Fibroblast of lung (primary cell): ENCODE measurements around the gene AMOTL1. TPM values are rescaled to one million over a fixed set of nuclear protein-coding genes. Genes with fewer than 3 reads are reported as not detected.

ENCODE experiments used
- DNase-seq, 2 donors: peaks; one replicate each; pipeline versions ENCODE4 v3.0.0 to v3.0.0-alpha.2; 2010; ENCODE audit warnings: low read depth in 2 of 2
- H2AFZ ChIP-seq: 2 replicates; pipeline ENCODE4 v1.5.1; 2012; ENCODE audit warnings: low read length, control low read depth, inconsistent platforms
- H3K27ac ChIP-seq: 2 replicates; pipeline ENCODE4 v1.5.1; 2011; ENCODE audit warnings: low read length, control low read depth; ENCODE audit not compliant: insufficient read depth
- H3K27me3 ChIP-seq: 2 replicates; pipeline ENCODE4 v1.5.1; 2011; ENCODE audit warnings: mild to moderate bottlenecking, low read length; ENCODE audit not compliant: control insufficient read depth, insufficient read depth
- H3K36me3 ChIP-seq: 2 replicates; pipeline ENCODE4 v1.5.1; 2011; ENCODE audit warnings: low read length; ENCODE audit not compliant: control insufficient read depth, insufficient read depth
- H3K4me1 ChIP-seq: 2 replicates; pipeline ENCODE4 v1.5.1; 2011; ENCODE audit warnings: low read length; ENCODE audit not compliant: control insufficient read depth, insufficient read depth; ENCODE audit errors: extremely low read depth
- H3K4me2 ChIP-seq: 2 replicates; pipeline ENCODE4 v1.5.1; 2011; ENCODE audit warnings: low read length, control low read depth; ENCODE audit not compliant: insufficient read depth; ENCODE audit errors: extremely low read depth
- H3K4me3 ChIP-seq, 4 experiments: fragments of 200-600 bp in 1 of 4; sonication (generic) in 1 of 4; replicated peaks in 1 of 4; 2 replicates each; pipeline ENCODE4 v1.5.1; 2011 to 2016; ENCODE audit warnings: low read length in 4 of 4, low read depth in 3 of 4, mild to moderate bottlenecking in 3 of 4, control low read depth in 2 of 4, inconsistent platforms in 1 of 4, mixed read lengths in 1 of 4; ENCODE audit not compliant: insufficient read depth in 1 of 4; ENCODE audit errors: control extremely low read depth in 1 of 4
- H3K79me2 ChIP-seq: 2 replicates; pipeline ENCODE4 v1.5.1; 2012; ENCODE audit warnings: mild to moderate bottlenecking, low read length, inconsistent platforms; ENCODE audit not compliant: control insufficient read depth, insufficient read depth
- H3K9ac ChIP-seq: 2 replicates; pipeline ENCODE4 v1.5.1; 2011; ENCODE audit warnings: mild to moderate bottlenecking, low read length, control low read depth; ENCODE audit not compliant: insufficient read depth
- H3K9me3 ChIP-seq: 2 replicates; pipeline ENCODE4 v1.5.1; 2012; ENCODE audit warnings: low read depth, low read length; ENCODE audit not compliant: control insufficient read depth, insufficient read depth
- H4K20me1 ChIP-seq: 2 replicates; pipeline ENCODE4 v1.5.1; 2011; ENCODE audit warnings: low read length; ENCODE audit not compliant: control insufficient read depth, insufficient read depth; ENCODE audit errors: extremely low read depth
- EZH2 ChIP-seq: IDR thresholded peaks from 2 replicates; pipeline ENCODE4 v1.5.1; 2012; ENCODE audit warnings: low read length, control low read depth, mild to moderate bottlenecking; ENCODE audit errors: missing control alignments
- polyA plus RNA-seq, 2 donors: library from polyadenylated mRNA; depleted of rRNA in 1 of 2; stranded (reverse) in 1 of 2; unstranded in 1 of 2; fragments of >200 nt; gene quantifications; 2 replicates each; pipeline ENCODE4 v1.2.1, GENCODE V29; 2011 to 2012; ENCODE audit warnings: missing spikeins in 1 of 2
- total RNA-seq: library from RNA; depleted of rRNA; stranded (reverse); fragments of >200 nt; gene quantifications from 2 replicates; pipeline ENCODE4 v1.2.1, GENCODE V29; 2014
- TF ChIP-seq, protein P1 (sequence below), 2 donors: IDR thresholded peaks in 1 of 2; conservative IDR thresholded peaks in 1 of 2; 1 replicate in 1 of 2; 2 replicates in 1 of 2; pipeline ENCODE4 v1.5.1; 2011 to 2012; ENCODE audit warnings: low read length in 2 of 2, control low read depth in 1 of 2, inconsistent platforms in 1 of 2, low read depth in 1 of 2, mild to moderate bottlenecking in 1 of 2

The AMOTL1 gene
- total and polyA plus RNA-seq, 2 donors (not counting 1 experiment from before 2014, with no cell fraction given) = 38.0 to 63.7 TPM

DNA sequence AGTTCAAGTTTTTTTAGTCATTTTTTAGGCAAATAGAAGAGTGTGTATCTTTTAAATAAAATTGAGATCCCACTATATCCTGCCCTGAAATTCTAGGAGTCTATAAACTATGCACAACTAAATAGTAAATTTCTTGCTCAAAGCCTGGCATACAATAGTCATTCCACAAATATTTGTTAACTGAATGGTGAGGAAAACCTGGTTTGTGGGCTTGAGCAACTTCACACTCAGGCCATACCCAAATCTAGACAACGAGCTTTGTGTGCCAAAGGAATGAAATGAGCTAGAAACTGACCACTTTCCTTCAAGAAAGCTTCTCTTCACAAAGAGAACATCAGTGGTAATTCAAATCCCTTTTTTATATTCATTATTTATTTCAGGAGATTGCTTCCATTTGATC, 39.6 kb upstream of the AMOTL1 start:
- TF ChIP-seq EZH2 = no peak
- TF ChIP-seq, protein P1, sequence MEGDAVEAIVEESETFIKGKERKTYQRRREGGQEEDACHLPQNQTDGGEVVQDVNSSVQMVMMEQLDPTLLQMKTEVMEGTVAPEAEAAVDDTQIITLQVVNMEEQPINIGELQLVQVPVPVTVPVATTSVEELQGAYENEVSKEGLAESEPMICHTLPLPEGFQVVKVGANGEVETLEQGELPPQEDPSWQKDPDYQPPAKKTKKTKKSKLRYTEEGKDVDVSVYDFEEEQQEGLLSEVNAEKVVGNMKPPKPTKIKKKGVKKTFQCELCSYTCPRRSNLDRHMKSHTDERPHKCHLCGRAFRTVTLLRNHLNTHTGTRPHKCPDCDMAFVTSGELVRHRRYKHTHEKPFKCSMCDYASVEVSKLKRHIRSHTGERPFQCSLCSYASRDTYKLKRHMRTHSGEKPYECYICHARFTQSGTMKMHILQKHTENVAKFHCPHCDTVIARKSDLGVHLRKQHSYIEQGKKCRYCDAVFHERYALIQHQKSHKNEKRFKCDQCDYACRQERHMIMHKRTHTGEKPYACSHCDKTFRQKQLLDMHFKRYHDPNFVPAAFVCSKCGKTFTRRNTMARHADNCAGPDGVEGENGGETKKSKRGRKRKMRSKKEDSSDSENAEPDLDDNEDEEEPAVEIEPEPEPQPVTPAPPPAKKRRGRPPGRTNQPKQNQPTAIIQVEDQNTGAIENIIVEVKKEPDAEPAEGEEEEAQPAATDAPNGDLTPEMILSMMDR (conservative IDR thresholded peaks at IDR 0.05 in 1 of 2, IDR thresholded peaks at IDR 0.05 in 1 of 2; ENCODE audit: low read depth in 1 of 2, low read length in 2 of 2) = no peak
- Histone ChIP-seq H2AFZ (no peak overlapping the region), H3K9me3 (no peaks in the 10 kb centered on the region), H4K20me1 (no peaks in the 10 kb centered on the region), H3K27ac (no peak overlapping the region), H3K27me3 (no peaks in the 10 kb centered on the region), H3K79me2 (no peaks in the 10 kb centered on the region), H3K4me3 (no peak overlapping the region), H3K4me2 (no peak overlapping the region), H3K36me3 (no peaks in the 10 kb centered on the region), H3K9ac (no peak overlapping the region), H3K4me1 (peaks cover 10% of the 10 kb centered on the region)
- peak in 1 of 2 donors; percentile 85 for DNase-seq

DNA sequence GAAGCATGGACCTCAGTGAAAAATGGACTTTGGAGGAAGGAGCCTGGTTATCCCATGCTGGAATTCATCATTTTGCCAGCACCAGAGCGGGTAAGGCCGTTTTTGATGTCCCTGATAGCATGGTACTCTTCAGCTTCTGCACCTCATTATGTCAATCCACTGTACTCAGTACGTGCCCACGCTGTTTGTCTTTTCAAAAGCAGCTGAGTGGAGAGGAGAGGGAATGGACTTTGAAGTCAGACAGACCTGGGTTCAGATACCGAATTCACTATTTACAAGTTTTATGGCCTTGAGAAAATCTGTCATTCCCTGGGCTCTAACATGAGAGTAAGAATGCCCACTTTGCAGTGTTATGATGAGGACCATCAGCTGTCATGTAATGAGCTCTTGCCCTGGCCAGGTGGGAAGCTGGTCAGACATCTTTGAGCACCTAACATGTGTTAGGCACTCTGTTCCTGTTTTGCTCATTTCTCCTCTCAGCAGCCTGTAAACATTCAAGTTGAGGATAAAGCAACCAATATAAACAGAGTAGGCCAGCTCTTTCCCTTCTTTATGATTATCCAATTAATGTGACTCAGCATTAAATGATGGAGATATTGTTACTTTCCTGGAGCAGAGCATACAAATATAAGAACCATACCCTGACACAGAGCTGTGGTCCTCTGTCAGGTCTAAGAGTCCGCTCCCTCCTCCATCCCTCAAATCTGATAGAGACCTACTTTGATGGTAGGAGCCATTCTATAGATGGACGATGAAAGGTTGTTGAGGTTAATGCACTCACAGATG, 39.0 kb upstream of the AMOTL1 start:
- no peak overlapping the region for H3K27ac ChIP-seq
- H3K4me3 ChIP-seq = no peak overlapping the region
- no peaks in the 10 kb centered on the region for H3K9me3 ChIP-seq
- no peak overlapping the region for H3K4me2 ChIP-seq
- no peaks in the 10 kb centered on the region for H4K20me1 ChIP-seq
- no peak overlapping the region for H3K9ac ChIP-seq
- H3K36me3 ChIP-seq = no peaks in the 10 kb centered on the region
- H3K79me2 ChIP-seq = no peaks in the 10 kb centered on the region
- no peak overlapping the region for H2AFZ ChIP-seq
- H3K27me3 ChIP-seq = no peaks in the 10 kb centered on the region
- no peak for TF ChIP-seq EZH2
- TF ChIP-seq, protein P1 (conservative IDR thresholded peaks at IDR 0.05 in 1 of 2, IDR thresholded peaks at IDR 0.05 in 1 of 2; ENCODE audit: low read depth in 1 of 2, low read length in 2 of 2) = no peak
- peaks cover 10% of the 10 kb centered on the region for H3K4me1 ChIP-seq
- DNase-seq = no peak

DNA sequence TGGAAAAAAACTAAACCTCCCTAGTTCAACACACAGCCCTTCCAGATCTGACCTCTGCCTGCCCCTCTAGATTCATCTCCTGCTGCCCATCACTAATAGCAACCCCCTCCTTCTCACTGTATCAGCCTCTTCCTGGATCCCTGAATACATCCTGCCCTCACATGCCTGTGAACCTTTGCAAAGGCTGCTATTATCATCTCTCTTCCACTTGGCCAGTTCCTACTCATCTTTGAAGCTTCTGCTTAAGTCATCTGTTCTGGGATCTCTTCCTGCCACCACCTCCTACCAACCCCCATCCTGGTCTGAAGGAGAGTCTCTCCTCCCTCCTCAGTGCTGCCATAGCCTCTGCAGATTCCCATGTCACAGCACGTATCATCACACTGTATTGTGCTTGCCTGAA, 38.0 kb upstream of the AMOTL1 start:
- Histone ChIP-seq H3K9ac (no peak overlapping the region), H3K4me2 (no peak overlapping the region), H3K4me1 (peaks cover 10% of the 10 kb centered on the region), H3K9me3 (no peaks in the 10 kb centered on the region), H2AFZ (no peak overlapping the region), H3K27me3 (no peaks in the 10 kb centered on the region), H3K79me2 (no peaks in the 10 kb centered on the region), H4K20me1 (no peaks in the 10 kb centered on the region), H3K4me3 (no peak overlapping the region), H3K36me3 (no peaks in the 10 kb centered on the region), H3K27ac (no peak overlapping the region)
- DNase-seq = no peak
- TF ChIP-seq, protein P1 (conservative IDR thresholded peaks at IDR 0.05 in 1 of 2, IDR thresholded peaks at IDR 0.05 in 1 of 2; ENCODE audit: low read depth in 1 of 2, low read length in 2 of 2) = no peak
- TF ChIP-seq EZH2 = no peak
